Measurements from ENCODE around the gene HEATR9. TPM values are rescaled to one million over a fixed set of nuclear protein-coding genes. Genes with fewer than 3 reads are reported as not detected.

Gene HEATR9, protein sequence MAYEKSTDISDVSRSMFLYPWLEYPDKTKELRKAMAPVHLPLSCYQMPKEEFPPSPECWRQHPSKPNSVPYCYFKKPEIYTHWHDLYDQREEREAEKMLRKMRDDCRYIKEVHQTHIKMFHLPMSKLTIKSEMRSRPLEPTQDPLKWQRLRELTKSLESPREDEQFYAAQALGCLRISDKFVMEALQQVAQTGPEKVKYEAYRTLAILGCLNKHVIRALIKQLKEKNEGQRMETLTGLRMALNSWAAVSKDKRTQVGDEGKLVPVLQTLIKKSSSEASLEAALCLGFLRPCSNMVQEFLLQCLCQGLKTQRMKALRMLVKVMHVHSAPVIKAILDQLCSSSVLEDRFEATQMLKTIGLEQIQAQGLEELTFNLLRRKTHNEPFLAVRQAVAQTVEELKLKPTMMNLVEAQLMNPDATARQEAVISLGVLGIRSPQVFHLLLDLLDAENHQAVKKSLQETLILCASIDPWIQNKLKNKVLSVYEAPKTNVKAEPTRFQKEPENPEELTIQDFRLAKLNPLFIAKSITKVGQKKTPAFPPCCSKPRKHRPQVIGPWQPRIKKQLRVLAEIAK
- total RNA-seq (under 1 TPM in 1 of 2 donors, not detected in 1; 0.37 TPM), polyA plus RNA-seq (ENCODE audit: insufficient read length in 6 of 6) (under 1 TPM in 4 of 6 donors, not detected in 2; 0.17 to 0.28 (median 0.19) TPM)
- long read RNA-seq, donor 1, result 0 reads
- long read RNA-seq, donor 2, result 0 reads
- long read RNA-seq, donor 3, result 0 reads
- long read RNA-seq, donor 4, result 0 reads
- long read RNA-seq, donor 5, result 0 reads
- long read RNA-seq, donor 6, result 0 reads
- long read RNA-seq, donor 7, result 0 reads
- long read RNA-seq, donor 8, result 0 reads
- long read RNA-seq, donor 9, result 0 reads
- long read RNA-seq, donor 10, result 0 reads
- long read RNA-seq, donor 11, result 0 reads
- long read RNA-seq, donor 12, result 0 reads

- no peak for DNase-seq
- intact Hi-C loops (cut with DNase I), result no loop called here
- no peak within 1 kb of the TSS for H3K4me3 ChIP-seq
Observed at GRCh38 chr17:35868737-35869136, at the start of gene HEATR9. Gene HEATR9 (minus strand): TSS chr17:35868891. CDS start chr17:35868742, 149 bp downstream.

GRCh38 chr17:35917519-35918213 is 49.0 kb upstream of the HEATR9 start:
- no peak overlapping the region for H3K4me3 ChIP-seq
- H3K4me1 ChIP-seq, result no peaks in the 10 kb centered on the region
- TF ChIP-seq, protein P1, sequence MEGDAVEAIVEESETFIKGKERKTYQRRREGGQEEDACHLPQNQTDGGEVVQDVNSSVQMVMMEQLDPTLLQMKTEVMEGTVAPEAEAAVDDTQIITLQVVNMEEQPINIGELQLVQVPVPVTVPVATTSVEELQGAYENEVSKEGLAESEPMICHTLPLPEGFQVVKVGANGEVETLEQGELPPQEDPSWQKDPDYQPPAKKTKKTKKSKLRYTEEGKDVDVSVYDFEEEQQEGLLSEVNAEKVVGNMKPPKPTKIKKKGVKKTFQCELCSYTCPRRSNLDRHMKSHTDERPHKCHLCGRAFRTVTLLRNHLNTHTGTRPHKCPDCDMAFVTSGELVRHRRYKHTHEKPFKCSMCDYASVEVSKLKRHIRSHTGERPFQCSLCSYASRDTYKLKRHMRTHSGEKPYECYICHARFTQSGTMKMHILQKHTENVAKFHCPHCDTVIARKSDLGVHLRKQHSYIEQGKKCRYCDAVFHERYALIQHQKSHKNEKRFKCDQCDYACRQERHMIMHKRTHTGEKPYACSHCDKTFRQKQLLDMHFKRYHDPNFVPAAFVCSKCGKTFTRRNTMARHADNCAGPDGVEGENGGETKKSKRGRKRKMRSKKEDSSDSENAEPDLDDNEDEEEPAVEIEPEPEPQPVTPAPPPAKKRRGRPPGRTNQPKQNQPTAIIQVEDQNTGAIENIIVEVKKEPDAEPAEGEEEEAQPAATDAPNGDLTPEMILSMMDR (IDR thresholded peaks at IDR 0.05), result no peak
- intact Hi-C loops (cut with DNase I), result no loop called here
- no peak overlapping the region for H3K27ac ChIP-seq
- no peak for ATAC-seq
- no peak for DNase-seq
- H3K9me3 ChIP-seq, result no peaks in the 10 kb centered on the region
- H3K27me3 ChIP-seq, result no peaks in the 10 kb centered on the region
- no peaks in the 10 kb centered on the region for H3K36me3 ChIP-seq

More at GRCh38 chr17:35868737-35869136, at the start of gene HEATR9:
- ATAC-seq, result no peak
- H3K27ac ChIP-seq, result no peak within 1 kb of the TSS
- no peaks in the 10 kb centered on the region for H3K9me3 ChIP-seq
- no peaks in the 10 kb centered on the region for H3K36me3 ChIP-seq
- H3K27me3 ChIP-seq, result no peaks in the 10 kb centered on the region
- TF ChIP-seq, protein P1 (IDR thresholded peaks at IDR 0.05), result no peak
- peaks cover 0 to 12% of the 10 kb centered on the region in 2 donors for H3K4me1 ChIP-seq

DNA sequence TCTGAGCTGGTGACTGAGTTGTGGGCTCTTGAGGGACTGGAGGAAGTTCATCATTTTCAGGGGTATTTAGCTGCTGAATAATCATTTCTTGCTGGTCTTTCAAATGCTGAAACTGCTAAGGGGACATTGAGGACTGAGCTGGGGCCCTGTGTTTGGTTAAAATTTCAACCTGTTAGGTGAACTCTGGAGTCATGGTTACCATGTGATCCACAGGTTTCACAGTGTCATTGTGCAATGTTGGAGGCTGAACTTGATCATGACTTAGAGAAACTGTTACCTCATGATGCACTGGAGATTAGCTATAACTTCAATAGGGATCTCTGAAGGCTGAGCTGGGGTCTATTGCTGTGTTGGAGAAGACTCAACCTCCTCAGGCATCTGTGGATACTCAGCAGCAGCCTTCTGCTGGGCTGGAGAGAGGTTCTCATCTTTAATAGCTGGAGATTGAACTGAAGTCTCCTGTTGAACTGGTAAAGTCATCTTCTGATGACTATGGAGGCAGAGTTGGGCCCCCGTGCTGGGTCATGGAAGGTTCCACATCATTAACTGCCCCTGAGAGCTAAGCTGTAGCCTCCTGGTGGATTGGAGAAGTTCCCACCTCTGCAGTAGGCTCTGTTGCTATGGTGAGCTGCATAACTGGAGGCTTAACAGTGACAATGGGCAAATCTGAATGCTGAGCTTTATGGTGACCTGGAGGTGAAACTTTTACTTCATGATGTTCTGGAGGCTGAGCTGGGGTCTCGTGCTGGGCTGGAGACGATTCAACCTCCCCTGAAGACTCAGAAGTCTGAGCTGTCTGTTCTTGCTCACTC is 46.7 kb upstream of the HEATR9 start:
- Histone ChIP-seq H3K27me3 (no peaks in the 10 kb centered on the region), H3K27ac (no peak overlapping the region), H3K9me3 (no peaks in the 10 kb centered on the region), H3K4me3 (no peak overlapping the region), H3K36me3 (no peaks in the 10 kb centered on the region), H3K4me1 (no peaks in the 10 kb centered on the region)
- TF ChIP-seq, protein P1 (IDR thresholded peaks at IDR 0.05), result no peak
- intact Hi-C loops (cut with DNase I), result no loop called here
- no peak for ATAC-seq
- no peak for DNase-seq

GRCh38 chr17:35914354-35914753 is 45.7 kb upstream of the HEATR9 start:
- no peaks in the 10 kb centered on the region for H3K4me1 ChIP-seq
- TF ChIP-seq, protein P1 (IDR thresholded peaks at IDR 0.05), result no peak

More at GRCh38 chr17:35914354-35914753, 45.7 kb upstream of the HEATR9 start:
- Histone ChIP-seq H3K27me3 (no peaks in the 10 kb centered on the region), H3K27ac (no peak overlapping the region), H3K4me3 (no peak overlapping the region), H3K9me3 (no peaks in the 10 kb centered on the region), H3K36me3 (no peaks in the 10 kb centered on the region)
- ATAC-seq (no peak), DNase-seq (no peak)
- intact Hi-C loops (cut with DNase I), result no loop called here
